PFSK-1 (cell line): Measurements from ENCODE around the gene OPCML.

Experiments
- FOXP2 ChIP-seq: optimal IDR thresholded peaks from 2 replicates; pipeline ENCODE3; 2011; ENCODE audit warnings: borderline replicate concordance, control low read depth, inconsistent platforms; ENCODE audit not compliant: insufficient read depth; ENCODE audit errors: extremely low read length, extremely low read depth
- POLR2AphosphoS5 ChIP-seq: IDR thresholded peaks from 2 replicates; pipeline ENCODE4 v1.6.1; 2012; ENCODE audit warnings: low read depth, mild to moderate bottlenecking, control low read depth, low read length, moderate library complexity
- TAF1 ChIP-seq: IDR thresholded peaks from 2 replicates; pipeline ENCODE4 v1.6.1; 2012; ENCODE audit warnings: low read length, control low read depth, borderline replicate concordance; ENCODE audit not compliant: insufficient read depth

- TF ChIP-seq TAF1 (no peak), FOXP2 (no peak), POLR2AphosphoS5 (no peak)
Observed at GRCh38 chr11:132943706-132944568, 588.4 kb downstream of the OPCML start.
